Dedifferentiated amniotic fluid mesenchymal stem cell (primary cell): Measurements from ENCODE around the gene ADD2.
"Not testable (repeated sequence)": the region's sequence is repeated elsewhere in the genome, so short reads cannot be mapped to it uniquely, and the experiment has no call there.

Experiments used
- DNase-seq: peaks from one replicate; pipeline ENCODE4 v3.0.0-alpha.2; 2016; ENCODE audit errors: extremely low spot score

ADD2 gene

GRCh38 chr2:70673041-70673647 lies 94.9 kb downstream of the ADD2 start:
- DNase-seq: no peak

- DNase-seq: no peak
These were observed 96.8 kb downstream of the ADD2 start for GRCh38 chr2:70671092-70671675.

GRCh38 chr2:70670626-70671025 lies 97.4 kb downstream of the ADD2 start:
- no peak for DNase-seq

- DNase-seq: no peak
These were observed 97.8 kb downstream of the ADD2 start for GRCh38 chr2:70670202-70670601.

GRCh38 chr2:70668911-70669310 lies 99.1 kb downstream of the ADD2 start:
- DNase-seq: no peak

- DNase-seq: no peak
These were observed 99.6 kb downstream of the ADD2 start for GRCh38 chr2:70668432-70668831.

GRCh38 chr2:70664525-70664924 lies 103.5 kb downstream of the ADD2 start:
- no peak for DNase-seq

- no peak for DNase-seq
These were observed 104.6 kb downstream of the ADD2 start for GRCh38 chr2:70663411-70663810.

- DNase-seq: no peak
These were observed 108.4 kb downstream of the ADD2 start for GRCh38 chr2:70659551-70659950.

- no peak for DNase-seq
These were observed 109.5 kb downstream of the ADD2 start for GRCh38 chr2:70658476-70658875.

GRCh38 chr2:70657246-70657645 lies 110.8 kb downstream of the ADD2 start:
- no peak for DNase-seq

- DNase-seq: no peak
These were observed 111.5 kb downstream of the ADD2 start for GRCh38 chr2:70656421-70657010.

- DNase-seq: no peak
These were observed 112.2 kb downstream of the ADD2 start for GRCh38 chr2:70655786-70656185.

GRCh38 chr2:70655211-70655610 lies 112.8 kb downstream of the ADD2 start:
- DNase-seq: not testable (repeated sequence)

GRCh38 chr2:70651727-70652126 lies 116.3 kb downstream of the ADD2 start:
- no peak for DNase-seq

GRCh38 chr2:70651014-70651413 lies 117.0 kb downstream of the ADD2 start:
- DNase-seq: no peak

- no peak for DNase-seq
These were observed 119.0 kb downstream of the ADD2 start for GRCh38 chr2:70648961-70649360.

- no peak for DNase-seq
These were observed 120.0 kb downstream of the ADD2 start for GRCh38 chr2:70647873-70648481.

GRCh38 chr2:70646420-70646818 lies 121.6 kb downstream of the ADD2 start:
- DNase-seq: no peak

- no peak for DNase-seq
These were observed 122.1 kb downstream of the ADD2 start for GRCh38 chr2:70645733-70646419.

- no peak for DNase-seq
These were observed 124.3 kb downstream of the ADD2 start for GRCh38 chr2:70643715-70644114.

GRCh38 chr2:70641263-70641784 lies 126.7 kb downstream of the ADD2 start:
- no peak for DNase-seq
